Central memory CD8-positive, alpha-beta T cell (primary cell): Measurements from ENCODE around the gene CCDC27.
"Not testable (repeated sequence)": the region's sequence is repeated elsewhere in the genome, so short reads cannot be mapped to it uniquely, and the experiment has no call there.

ENCODE experiments used
- ATAC-seq: fragments of 150-1000 bp; cut with Tn5 transposase; replicated peaks from 2 replicates; pipeline ENCODE4 v1.10.0; 2022; ENCODE audit warnings: mild to moderate bottlenecking, moderate FRiP score, moderate number of reproducible peaks; ENCODE audit not compliant: poor library complexity, severe bottlenecking; ENCODE audit errors: extremely low read depth
- DNase-seq, 2 donors: peaks; one replicate each; pipeline ENCODE4 v3.0.0; 2021; ENCODE audit warnings: low spot score in 2 of 2
- H3K27ac Mint-ChIP-seq: one replicate; pipeline ENCODE4 v1.8.0; 2022; ENCODE audit warnings: low read depth, mild to moderate bottlenecking, moderate library complexity, mixed read lengths
- H3K27me3 Mint-ChIP-seq: one replicate; pipeline ENCODE4 v1.8.0; 2022; ENCODE audit warnings: mixed read lengths
- H3K36me3 Mint-ChIP-seq: one replicate; pipeline ENCODE4 v1.8.0; 2022; ENCODE audit warnings: mild to moderate bottlenecking, moderate library complexity, mixed read lengths; ENCODE audit not compliant: insufficient read depth
- H3K4me1 Mint-ChIP-seq: one replicate; pipeline ENCODE4 v1.8.0; 2022; ENCODE audit warnings: mixed read lengths
- H3K4me3 Mint-ChIP-seq: one replicate; pipeline ENCODE4 v1.8.0; 2022; ENCODE audit warnings: mild to moderate bottlenecking, moderate library complexity, mixed read lengths
- H3K9me3 Mint-ChIP-seq: one replicate; pipeline ENCODE4 v1.8.0; 2022; ENCODE audit warnings: mixed read lengths

CCDC27 gene

DNA sequence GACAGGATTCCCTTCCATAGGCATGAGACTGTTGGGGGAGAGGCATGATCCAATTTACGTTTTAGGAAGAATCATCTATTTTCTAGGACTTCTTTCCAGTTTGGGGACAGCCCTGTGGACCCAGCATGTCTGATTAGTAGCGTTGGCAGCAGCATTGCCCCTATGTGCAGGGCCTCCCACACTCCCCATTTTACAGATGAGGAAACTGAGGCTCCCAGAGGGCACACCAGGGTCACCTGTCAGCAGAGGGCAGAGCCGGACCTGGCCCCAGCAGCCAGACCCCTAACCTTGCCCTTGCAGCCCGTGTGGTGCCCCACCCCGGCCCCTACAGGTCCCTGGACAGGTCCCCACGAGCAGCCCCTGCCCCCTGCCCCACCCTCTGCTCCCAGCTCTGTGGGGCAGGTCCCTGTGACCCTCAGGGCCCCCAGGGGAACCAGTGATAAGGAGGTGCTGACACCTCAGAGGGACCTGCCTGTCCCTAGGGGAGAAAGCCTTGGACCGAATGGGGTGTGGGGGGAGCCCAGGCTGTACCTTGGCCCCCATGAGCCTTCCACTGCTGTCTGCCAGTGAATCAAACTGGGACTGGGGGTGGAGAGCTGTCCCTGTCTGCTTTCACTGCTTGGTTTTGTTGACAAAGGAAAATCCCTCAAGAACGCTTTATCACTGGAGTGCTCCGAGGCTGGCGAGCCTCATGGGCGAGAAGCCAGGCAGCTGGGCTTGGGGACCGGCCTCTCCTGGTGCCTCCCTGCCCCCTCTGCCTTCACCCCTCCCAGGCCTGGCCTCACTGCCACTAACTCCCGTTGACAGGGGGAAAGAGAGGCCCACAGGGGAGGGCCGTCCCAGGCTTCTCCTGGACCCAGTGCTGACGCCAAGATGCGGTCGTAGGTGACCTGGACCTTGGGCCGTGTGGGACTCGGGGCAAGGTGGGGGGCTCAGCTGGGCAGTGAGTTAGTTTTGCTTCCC, 39.4 kb upstream of the CCDC27 start:
- no peaks in the 10 kb centered on the region for H3K9me3 Mint-ChIP-seq
- no peak for ATAC-seq
- no peak overlapping the region for H3K4me3 Mint-ChIP-seq
- DNase-seq, result no peak
- no peaks in the 10 kb centered on the region for H3K36me3 Mint-ChIP-seq
- H3K4me1 Mint-ChIP-seq, result no peaks in the 10 kb centered on the region
- H3K27ac Mint-ChIP-seq, result no peak overlapping the region
- peaks cover 23% of the 10 kb centered on the region for H3K27me3 Mint-ChIP-seq

GRCh38 chr1:3713840-3714239, 38.4 kb upstream of the CCDC27 start:
- ATAC-seq, result no peak
- DNase-seq, result no peak
- Mint-ChIP-seq H3K27ac (no peak overlapping the region), H3K4me3 (no peak overlapping the region), H3K4me1 (no peaks in the 10 kb centered on the region), H3K9me3 (no peaks in the 10 kb centered on the region), H3K36me3 (no peaks in the 10 kb centered on the region), H3K27me3 (peaks cover 23% of the 10 kb centered on the region)

DNA sequence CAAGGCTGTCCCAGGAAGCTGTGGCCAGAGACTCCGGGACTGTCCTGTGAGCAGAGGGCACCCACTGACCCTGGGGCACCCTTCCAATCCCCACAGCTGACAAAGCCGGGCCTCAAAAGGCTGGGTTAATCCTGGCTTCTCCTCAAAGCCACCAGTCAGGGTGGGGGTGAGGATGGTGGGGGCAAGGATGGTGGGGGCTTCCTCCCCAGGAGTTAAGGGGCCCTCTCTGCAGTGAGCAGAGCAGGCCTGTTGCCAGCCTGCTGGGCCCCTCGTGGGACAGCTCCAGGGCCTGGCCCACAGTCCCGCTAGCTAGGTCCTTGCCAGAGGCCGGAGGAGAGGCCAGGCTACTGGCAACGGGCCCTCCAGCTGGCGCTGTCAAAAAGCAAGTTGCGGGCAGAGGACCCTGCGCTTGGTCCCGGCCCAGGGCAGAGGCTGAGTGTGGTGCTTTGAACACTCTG, 37.9 kb upstream of the CCDC27 start:
- Mint-ChIP-seq H3K27me3 (peaks cover 23% of the 10 kb centered on the region), H3K9me3 (no peaks in the 10 kb centered on the region), H3K4me3 (no peak overlapping the region), H3K27ac (no peak overlapping the region), H3K36me3 (no peaks in the 10 kb centered on the region), H3K4me1 (no peaks in the 10 kb centered on the region)
- no peak for ATAC-seq
- no peak for DNase-seq

- H3K27ac Mint-ChIP-seq, result no peak overlapping the region
- DNase-seq (no peak), ATAC-seq (no peak)
- peaks cover 23% of the 10 kb centered on the region for H3K27me3 Mint-ChIP-seq
- H3K9me3 Mint-ChIP-seq, result no peaks in the 10 kb centered on the region
- no peak overlapping the region for H3K4me3 Mint-ChIP-seq
- H3K36me3 Mint-ChIP-seq, result peaks cover 1% of the 10 kb centered on the region
- peaks cover 5% of the 10 kb centered on the region for H3K4me1 Mint-ChIP-seq
Measured at GRCh38 chr1:3714814-3715213, 37.4 kb upstream of the CCDC27 start.

DNA sequence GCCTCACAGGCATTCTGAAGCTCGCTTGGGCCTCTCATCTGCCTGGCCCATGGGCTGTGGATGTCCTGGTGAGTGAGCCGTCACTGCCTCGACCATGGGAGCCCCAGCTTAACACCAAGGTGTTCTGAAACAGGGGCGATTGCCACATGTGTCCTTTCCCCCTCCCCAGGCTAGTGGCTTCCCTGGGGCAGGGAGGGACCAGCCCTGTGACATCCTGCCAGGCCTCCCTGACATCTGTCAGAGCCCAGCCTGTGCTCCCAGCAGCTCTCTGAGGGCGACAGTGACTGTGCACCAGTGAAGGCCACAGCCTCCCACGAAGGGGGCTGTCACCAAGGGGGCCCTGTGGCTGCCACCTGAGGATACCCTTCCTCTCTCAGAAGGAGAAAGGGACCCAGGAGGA, 35.9 kb upstream of the CCDC27 start:
- DNase-seq (no peak), ATAC-seq (no peak)
- Mint-ChIP-seq H3K27me3 (peaks cover 12% of the 10 kb centered on the region), H3K4me3 (no peak overlapping the region), H3K4me1 (peaks cover 6% of the 10 kb centered on the region), H3K9me3 (no peaks in the 10 kb centered on the region), H3K27ac (no peak overlapping the region), H3K36me3 (peaks cover 1% of the 10 kb centered on the region)

DNA sequence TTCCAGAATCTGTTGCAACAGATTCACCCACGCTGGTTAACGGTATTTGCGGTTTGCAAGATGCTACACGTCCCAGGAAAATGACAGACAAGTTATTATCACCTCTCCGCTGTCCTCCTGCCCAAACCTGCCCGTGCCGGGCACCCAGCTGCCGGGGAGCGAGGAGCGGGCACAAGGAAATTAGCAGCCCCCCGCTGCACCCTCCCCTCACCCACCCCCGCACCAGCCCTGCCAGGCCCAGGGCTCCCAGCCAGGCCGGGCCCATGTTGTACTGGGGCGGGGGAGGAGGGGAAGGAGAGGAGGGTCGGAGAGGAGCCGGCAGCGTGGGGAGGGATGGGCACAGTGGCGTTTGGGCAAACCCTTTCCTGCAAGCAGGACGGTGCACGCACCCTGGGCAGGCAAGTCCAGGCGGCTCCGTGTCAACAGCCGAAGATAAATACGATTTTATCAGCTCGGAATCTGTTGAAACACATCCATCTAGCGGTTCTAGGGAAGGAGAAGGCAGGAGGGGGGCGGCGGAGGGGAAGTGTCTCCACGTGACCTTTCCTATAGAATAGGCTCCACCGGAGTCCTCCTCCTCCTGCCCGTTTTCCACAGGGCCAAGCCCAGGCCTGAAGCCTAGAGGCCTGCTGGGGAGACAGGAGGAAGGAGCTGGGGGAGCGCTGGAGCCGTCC, 35.1 kb upstream of the CCDC27 start:
- Mint-ChIP-seq H3K4me1 (peaks cover 6% of the 10 kb centered on the region), H3K27ac (no peak overlapping the region), H3K4me3 (no peak overlapping the region), H3K27me3 (peaks cover 4% of the 10 kb centered on the region), H3K36me3 (peaks cover 1% of the 10 kb centered on the region), H3K9me3 (no peaks in the 10 kb centered on the region)
- ATAC-seq (no peak), DNase-seq (no peak)

DNA sequence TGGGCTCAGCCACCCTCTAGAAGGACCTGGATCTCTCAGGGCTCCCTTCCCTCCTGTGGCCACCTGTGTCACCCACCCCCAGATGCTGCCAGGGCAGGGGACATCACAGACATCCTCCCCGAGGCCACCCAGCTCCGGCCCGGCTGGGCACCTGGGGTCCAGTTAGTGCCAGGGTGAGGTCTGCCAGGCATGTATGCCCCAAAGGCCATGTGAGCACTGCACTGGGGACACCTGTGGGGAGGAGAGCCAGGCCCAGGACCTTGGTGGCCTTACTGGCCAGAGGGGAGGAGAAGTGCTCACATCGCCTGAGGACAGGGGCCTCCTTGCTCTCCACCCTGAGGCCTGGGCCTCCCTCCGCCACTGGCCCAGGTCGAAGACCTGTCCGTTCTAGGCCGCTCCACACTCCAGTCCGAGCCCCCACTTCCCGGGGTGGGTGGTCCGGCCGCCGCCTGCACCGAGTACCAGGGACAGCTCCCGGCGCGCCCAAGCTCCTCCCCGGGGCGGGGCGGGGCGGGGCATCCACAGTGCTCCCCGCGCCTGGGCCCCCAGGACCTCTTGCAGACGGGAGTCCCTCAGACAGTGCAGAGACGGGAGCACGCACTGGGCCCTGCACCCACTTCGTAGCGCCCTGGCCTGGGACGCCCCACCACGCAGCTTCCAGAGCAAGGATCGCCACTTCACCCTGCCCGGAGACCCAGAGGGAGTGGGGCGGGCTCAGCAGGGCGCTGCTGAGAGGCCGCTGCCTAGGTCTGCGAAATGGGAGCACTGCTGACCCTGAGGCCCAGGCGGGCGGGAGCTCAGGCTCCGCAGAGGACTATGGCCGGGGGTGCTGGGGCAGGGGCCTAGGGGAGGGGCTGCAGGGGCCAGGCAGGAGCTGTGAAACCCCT, 34.3 kb upstream of the CCDC27 start:
- ATAC-seq, result no peak
- Mint-ChIP-seq H3K4me3 (no peak overlapping the region), H3K4me1 (peaks cover 6% of the 10 kb centered on the region), H3K27me3 (no peaks in the 10 kb centered on the region), H3K9me3 (no peaks in the 10 kb centered on the region), H3K27ac (no peak overlapping the region), H3K36me3 (peaks cover 1% of the 10 kb centered on the region)
- DNase-seq, result no peak

GRCh38 chr1:3718764-3719163, 33.5 kb upstream of the CCDC27 start:
- no peaks in the 10 kb centered on the region for H3K27me3 Mint-ChIP-seq
- no peak for ATAC-seq
- peaks cover 6% of the 10 kb centered on the region for H3K4me1 Mint-ChIP-seq

DNA sequence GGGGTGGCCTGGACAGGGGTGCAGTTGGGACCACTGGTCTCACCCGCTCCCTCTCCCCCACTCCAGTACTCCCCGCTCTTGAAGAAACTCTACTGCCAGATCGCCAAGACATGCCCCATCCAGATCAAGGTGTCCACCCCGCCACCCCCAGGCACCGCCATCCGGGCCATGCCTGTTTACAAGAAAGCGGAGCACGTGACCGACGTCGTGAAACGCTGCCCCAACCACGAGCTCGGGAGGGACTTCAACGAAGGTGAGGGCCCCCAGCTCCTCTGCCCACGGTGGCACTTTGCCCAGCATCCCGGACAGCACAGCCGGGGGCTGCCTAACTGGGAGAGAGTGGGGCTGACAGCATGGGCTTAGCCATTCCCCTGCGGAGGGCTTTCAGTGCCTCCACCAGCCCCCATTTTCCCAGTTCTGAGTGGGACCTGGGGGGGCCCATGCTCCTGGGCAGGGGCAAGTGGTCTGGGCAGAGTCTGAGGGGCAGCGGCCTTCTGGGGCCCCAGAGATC, 30.2 kb upstream of the CCDC27 start:
- Mint-ChIP-seq H3K4me3 (no peak overlapping the region), H3K4me1 (peaks cover 11% of the 10 kb centered on the region), H3K27me3 (no peaks in the 10 kb centered on the region), H3K9me3 (no peaks in the 10 kb centered on the region), H3K36me3 (peaks cover 1% of the 10 kb centered on the region), H3K27ac (peak overlapping the region; percentile 25)
- ATAC-seq, result no peak
- DNase-seq, result no peak

More at GRCh38 chr1:3718764-3719163, 33.5 kb upstream of the CCDC27 start:
- DNase-seq, result no peak
- Mint-ChIP-seq H3K4me3 (no peak overlapping the region), H3K36me3 (peaks cover 1% of the 10 kb centered on the region), H3K27ac (no peak overlapping the region), H3K9me3 (no peaks in the 10 kb centered on the region)

DNA sequence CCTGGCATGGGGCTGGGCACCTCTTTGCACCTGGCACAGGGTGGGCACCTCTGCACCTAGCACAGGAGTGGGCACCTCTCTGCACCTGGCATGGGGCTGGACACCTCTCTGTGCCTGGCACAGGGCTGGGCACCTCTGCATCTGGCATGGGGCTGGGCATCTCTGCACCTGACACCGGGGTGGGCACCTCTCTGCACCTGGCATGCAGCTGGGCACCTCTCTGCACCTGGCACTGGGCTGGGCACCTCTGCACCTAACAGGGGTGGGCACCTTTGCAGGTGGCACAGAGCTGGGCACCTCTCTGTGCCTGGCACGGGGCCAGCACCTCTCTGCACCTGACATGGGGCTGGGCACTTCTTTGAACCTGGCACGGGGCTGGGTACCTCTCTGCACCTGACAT, 29.4 kb upstream of the CCDC27 start:
- Mint-ChIP-seq H3K36me3 (peaks cover 1% of the 10 kb centered on the region), H3K4me3 (no peak overlapping the region)
- ATAC-seq, result no peak

DNA sequence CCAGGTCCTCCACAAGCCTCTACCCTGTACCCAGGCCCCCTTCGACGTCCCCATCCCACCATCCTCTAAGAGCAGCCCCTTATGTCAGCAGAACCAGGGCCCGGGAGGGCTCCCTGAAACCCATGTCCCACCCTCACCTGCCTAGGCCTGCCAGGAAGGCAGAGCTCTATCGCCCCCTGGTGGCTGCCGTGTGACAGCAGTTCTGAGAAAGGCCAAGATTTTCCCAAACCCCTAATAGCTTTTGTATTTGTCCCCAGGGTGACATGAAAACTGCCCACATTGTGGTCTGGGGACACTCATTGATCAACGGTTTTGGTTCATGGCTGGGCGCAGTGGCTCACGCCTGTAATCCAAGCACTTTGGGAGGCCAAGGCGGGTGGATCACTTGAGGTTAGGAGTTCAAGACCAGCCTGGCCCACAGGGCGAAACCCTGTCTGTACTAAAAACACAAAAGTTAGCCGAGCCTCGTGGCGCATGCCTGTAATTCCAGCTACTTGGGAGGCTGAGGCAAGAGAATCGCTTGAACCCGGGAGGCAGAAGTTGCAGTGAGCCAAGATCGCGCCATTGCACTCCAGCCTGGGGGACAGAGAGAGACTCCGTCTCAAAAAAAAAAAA, 27.7 kb upstream of the CCDC27 start:
- not testable (repeated sequence) for H3K4me3 Mint-ChIP-seq, H3K27me3 Mint-ChIP-seq, H3K9me3 Mint-ChIP-seq, ATAC-seq, H3K27ac Mint-ChIP-seq, H3K36me3 Mint-ChIP-seq, H3K4me1 Mint-ChIP-seq
- peak; percentile 50 to 68 for DNase-seq

More for the DNA sequence above, 29.4 kb upstream of the CCDC27 start:
- peaks cover 11% of the 10 kb centered on the region for H3K4me1 Mint-ChIP-seq
- H3K27me3 Mint-ChIP-seq, result no peaks in the 10 kb centered on the region
- DNase-seq, result no peak
- no peaks in the 10 kb centered on the region for H3K9me3 Mint-ChIP-seq
- H3K27ac Mint-ChIP-seq, result no peak overlapping the region

DNA sequence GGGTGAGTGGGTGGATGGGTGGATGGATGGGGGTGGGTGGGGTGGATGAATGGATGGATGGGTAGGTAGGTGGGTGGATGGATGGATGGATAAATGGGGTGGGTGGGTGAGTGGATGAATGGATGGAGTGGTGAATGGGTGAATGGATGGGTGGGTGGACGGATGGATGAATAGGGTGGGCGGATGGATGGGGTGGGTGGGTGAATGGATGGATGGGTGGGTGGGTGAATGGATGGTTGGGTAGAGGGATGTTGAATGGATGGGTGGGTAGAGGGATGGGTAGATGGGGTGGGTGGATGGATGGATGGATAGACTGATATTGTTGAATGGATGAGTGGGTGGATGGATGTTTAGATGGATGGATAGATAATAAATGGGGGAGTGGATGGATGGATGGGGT, 26.9 kb upstream of the CCDC27 start:
- Mint-ChIP-seq H3K9me3 (no peaks in the 10 kb centered on the region), H3K27me3 (no peaks in the 10 kb centered on the region), H3K27ac (no peak overlapping the region), H3K4me3 (no peak overlapping the region), H3K36me3 (no peaks in the 10 kb centered on the region), H3K4me1 (peaks cover 5% of the 10 kb centered on the region)
- ATAC-seq (no peak), DNase-seq (no peak)
